Measurements from ENCODE around the gene HIVEP3. TPM values are rescaled to one million over a fixed set of nuclear protein-coding genes. Genes with fewer than 3 reads are reported as not detected.

HIVEP3 gene
- total RNA-seq, 1 experiment from 2014 or later = 0.55 TPM

DNA sequence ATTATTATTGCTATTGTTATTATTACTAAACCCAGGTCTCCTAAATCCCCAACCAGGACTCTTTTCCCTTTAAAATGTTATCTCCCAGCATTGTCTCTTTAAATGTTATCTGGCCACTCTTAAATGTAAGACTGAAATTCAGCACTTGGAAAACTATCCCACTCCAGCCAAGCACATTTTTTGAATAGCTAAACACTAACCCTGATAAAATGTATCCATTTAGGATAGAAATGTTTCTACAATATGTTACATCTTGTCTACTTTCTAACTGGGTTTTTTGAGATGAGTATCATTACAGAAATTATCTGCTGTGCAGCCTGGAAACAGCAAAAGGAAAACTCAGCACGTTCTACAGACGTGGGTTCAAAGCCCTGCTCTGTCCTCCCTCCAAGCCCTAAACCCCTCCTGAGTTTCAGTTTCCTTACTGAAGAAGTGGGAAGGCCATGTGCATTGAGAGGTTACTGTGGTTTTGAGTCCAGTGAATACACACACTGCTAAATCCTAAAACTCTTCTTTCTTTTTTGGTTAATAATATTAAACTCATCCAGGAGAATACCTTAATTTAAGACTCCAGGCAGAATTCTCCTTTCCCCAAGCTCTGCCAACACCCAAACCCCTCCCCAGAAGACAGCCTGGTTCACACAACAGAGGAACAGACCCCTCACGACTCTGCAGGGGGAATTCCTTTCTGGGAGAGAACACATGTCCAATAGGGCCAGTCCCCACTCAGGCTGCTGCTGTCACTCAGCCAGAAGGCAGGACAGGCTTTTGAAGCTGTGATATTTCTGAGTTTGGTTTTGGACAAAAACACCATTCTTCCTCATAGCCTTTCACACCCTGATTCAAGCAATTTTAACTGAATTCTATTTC lies 41.9 kb downstream of the HIVEP3 start (continued):
- TF ChIP-seq, protein P1, sequence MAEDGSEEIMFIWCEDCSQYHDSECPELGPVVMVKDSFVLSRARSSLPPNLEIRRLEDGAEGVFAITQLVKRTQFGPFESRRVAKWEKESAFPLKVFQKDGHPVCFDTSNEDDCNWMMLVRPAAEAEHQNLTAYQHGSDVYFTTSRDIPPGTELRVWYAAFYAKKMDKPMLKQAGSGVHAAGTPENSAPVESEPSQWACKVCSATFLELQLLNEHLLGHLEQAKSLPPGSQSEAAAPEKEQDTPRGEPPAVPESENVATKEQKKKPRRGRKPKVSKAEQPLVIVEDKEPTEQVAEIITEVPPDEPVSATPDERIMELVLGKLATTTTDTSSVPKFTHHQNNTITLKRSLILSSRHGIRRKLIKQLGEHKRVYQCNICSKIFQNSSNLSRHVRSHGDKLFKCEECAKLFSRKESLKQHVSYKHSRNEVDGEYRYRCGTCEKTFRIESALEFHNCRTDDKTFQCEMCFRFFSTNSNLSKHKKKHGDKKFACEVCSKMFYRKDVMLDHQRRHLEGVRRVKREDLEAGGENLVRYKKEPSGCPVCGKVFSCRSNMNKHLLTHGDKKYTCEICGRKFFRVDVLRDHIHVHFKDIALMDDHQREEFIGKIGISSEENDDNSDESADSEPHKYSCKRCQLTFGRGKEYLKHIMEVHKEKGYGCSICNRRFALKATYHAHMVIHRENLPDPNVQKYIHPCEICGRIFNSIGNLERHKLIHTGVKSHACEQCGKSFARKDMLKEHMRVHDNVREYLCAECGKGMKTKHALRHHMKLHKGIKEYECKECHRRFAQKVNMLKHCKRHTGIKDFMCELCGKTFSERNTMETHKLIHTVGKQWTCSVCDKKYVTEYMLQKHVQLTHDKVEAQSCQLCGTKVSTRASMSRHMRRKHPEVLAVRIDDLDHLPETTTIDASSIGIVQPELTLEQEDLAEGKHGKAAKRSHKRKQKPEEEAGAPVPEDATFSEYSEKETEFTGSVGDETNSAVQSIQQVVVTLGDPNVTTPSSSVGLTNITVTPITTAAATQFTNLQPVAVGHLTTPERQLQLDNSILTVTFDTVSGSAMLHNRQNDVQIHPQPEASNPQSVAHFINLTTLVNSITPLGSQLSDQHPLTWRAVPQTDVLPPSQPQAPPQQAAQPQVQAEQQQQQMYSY (CRISPR knock-in tag; IDR thresholded peaks at IDR 0.05) = no peak

DNA sequence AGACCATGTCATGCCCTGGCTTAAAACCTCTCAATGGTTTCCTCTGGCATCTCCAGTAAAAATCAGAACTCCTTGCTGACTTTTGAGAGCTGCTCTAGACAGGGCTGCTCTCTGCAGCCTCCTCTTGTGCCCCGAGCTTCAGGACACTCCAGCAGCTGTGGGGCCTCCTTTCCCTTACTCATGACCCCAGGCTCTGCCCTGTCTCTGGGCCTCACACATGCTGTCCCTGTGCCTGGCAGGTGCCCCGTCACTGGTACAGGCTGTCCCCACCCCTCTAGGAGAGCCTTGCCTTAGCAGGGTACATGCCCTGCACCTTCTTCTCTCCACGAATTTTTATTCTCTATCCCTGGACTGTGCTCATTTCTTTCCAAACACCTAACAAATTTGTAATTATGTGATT lies 43.2 kb downstream of the HIVEP3 start:
- POLR2A ChIA-PET = no interaction called here
- H3K9me3 Mint-ChIP-seq = no peaks in the 10 kb centered on the region
- no peak overlapping the region for H3K27ac Mint-ChIP-seq
- no peak for TF ChIP-seq TEAD1 (CRISPR knock-in tag; IDR thresholded peaks at IDR 0.05)
- no peak for TF ChIP-seq SP1 (CRISPR knock-in tag; conservative IDR thresholded peaks at IDR 0.05)
- no peak for TF ChIP-seq SMAD4 (CRISPR knock-in tag; IDR thresholded peaks at IDR 0.05)
- no peak for TF ChIP-seq HMGA2 (CRISPR knock-in tag; IDR thresholded peaks at IDR 0.05)
- TF ChIP-seq EMX1 (CRISPR knock-in tag; IDR thresholded peaks at IDR 0.05) = no peak
- TF ChIP-seq GABPB1 (CRISPR knock-in tag; IDR thresholded peaks at IDR 0.05) = no peak
- TF ChIP-seq, protein P2, sequence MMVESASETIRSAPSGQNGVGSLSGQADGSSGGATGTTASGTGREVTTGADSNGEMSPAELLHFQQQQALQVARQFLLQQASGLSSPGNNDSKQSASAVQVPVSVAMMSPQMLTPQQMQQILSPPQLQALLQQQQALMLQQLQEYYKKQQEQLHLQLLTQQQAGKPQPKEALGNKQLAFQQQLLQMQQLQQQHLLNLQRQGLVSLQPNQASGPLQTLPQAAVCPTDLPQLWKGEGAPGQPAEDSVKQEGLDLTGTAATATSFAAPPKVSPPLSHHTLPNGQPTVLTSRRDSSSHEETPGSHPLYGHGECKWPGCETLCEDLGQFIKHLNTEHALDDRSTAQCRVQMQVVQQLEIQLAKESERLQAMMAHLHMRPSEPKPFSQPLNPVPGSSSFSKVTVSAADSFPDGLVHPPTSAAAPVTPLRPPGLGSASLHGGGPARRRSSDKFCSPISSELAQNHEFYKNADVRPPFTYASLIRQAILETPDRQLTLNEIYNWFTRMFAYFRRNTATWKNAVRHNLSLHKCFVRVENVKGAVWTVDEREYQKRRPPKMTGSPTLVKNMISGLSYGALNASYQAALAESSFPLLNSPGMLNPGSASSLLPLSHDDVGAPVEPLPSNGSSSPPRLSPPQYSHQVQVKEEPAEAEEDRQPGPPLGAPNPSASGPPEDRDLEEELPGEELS (CRISPR knock-in tag; IDR thresholded peaks at IDR 0.05) = no peak
- TF ChIP-seq ZBTB21 (CRISPR knock-in tag; IDR thresholded peaks at IDR 0.05; ENCODE audit: borderline replicate concordance) = no peak
- no peak for TF ChIP-seq NFE2L1 (CRISPR knock-in tag; IDR thresholded peaks at IDR 0.05)
- TF ChIP-seq RELA (CRISPR knock-in tag; IDR thresholded peaks at IDR 0.05; ENCODE audit: borderline replicate concordance) = no peak
- no peak for TF ChIP-seq ZNF263 (CRISPR knock-in tag; IDR thresholded peaks at IDR 0.05; ENCODE audit: low read depth)
- no peak for TF ChIP-seq GTF2I (CRISPR knock-in tag; conservative IDR thresholded peaks at IDR 0.05)
- TF ChIP-seq, protein P3, sequence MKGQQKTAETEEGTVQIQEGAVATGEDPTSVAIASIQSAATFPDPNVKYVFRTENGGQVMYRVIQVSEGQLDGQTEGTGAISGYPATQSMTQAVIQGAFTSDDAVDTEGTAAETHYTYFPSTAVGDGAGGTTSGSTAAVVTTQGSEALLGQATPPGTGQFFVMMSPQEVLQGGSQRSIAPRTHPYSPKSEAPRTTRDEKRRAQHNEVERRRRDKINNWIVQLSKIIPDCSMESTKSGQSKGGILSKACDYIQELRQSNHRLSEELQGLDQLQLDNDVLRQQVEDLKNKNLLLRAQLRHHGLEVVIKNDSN (CRISPR knock-in tag; IDR thresholded peaks at IDR 0.05) = no peak
- TF ChIP-seq, protein P4, sequence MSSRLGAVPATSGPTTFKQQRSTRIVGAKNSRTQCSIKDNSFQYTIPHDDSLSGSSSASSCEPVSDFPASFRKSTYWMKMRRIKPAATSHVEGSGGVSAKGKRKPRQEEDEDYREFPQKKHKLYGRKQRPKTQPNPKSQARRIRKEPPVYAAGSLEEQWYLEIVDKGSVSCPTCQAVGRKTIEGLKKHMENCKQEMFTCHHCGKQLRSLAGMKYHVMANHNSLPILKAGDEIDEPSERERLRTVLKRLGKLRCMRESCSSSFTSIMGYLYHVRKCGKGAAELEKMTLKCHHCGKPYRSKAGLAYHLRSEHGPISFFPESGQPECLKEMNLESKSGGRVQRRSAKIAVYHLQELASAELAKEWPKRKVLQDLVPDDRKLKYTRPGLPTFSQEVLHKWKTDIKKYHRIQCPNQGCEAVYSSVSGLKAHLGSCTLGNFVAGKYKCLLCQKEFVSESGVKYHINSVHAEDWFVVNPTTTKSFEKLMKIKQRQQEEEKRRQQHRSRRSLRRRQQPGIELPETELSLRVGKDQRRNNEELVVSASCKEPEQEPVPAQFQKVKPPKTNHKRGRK (CRISPR knock-in tag; IDR thresholded peaks at IDR 0.05; ENCODE audit: borderline replicate concordance) = no peak
- TF ChIP-seq CREB1 (CRISPR knock-in tag; IDR thresholded peaks at IDR 0.05) = no peak
- no peaks in the 10 kb centered on the region for H3K36me3 Mint-ChIP-seq
- no peaks in the 10 kb centered on the region for H3K27me3 Mint-ChIP-seq (ENCODE audit: low read depth)
- CTCF ChIA-PET = interaction anchor here (0.8 to 1.2 kb wide), 2 partner anchors 63 to 298 kb away, joined by 3 read pairs; no protein-coding TSS in a partner anchor
- DNase-seq (ENCODE audit: low spot score) = no peak
- H3K4me3 Mint-ChIP-seq = no peak overlapping the region
- H3K4me1 Mint-ChIP-seq = peaks cover 64% of the 10 kb centered on the region
- ATAC-seq = no peak

All from WTC11 (cell line).